Suppressor macrophage (primary cell): ENCODE results near the gene SLC19A3.
"Not testable (repeated sequence)": the region's sequence is repeated elsewhere in the genome, so short reads cannot be mapped to it uniquely, and the experiment has no call there.

Source experiments
- DNase-seq, 4 experiments: peaks; one replicate each; pipeline ENCODE4 v3.0.0-alpha.2; 2020 to 2022
- total RNA-seq, 17 experiments: gene quantifications; one replicate each; lab custom pipeline; 2026; ENCODE audit warnings: mixed read lengths in 6 of 17, inconsistent platforms in 3 of 17; lab: John Stamatoyannopoulos, UW

Gene SLC19A3
- 0 to 2.5 (median 0) reads per million in 17 experiments for total RNA-seq

DNA sequence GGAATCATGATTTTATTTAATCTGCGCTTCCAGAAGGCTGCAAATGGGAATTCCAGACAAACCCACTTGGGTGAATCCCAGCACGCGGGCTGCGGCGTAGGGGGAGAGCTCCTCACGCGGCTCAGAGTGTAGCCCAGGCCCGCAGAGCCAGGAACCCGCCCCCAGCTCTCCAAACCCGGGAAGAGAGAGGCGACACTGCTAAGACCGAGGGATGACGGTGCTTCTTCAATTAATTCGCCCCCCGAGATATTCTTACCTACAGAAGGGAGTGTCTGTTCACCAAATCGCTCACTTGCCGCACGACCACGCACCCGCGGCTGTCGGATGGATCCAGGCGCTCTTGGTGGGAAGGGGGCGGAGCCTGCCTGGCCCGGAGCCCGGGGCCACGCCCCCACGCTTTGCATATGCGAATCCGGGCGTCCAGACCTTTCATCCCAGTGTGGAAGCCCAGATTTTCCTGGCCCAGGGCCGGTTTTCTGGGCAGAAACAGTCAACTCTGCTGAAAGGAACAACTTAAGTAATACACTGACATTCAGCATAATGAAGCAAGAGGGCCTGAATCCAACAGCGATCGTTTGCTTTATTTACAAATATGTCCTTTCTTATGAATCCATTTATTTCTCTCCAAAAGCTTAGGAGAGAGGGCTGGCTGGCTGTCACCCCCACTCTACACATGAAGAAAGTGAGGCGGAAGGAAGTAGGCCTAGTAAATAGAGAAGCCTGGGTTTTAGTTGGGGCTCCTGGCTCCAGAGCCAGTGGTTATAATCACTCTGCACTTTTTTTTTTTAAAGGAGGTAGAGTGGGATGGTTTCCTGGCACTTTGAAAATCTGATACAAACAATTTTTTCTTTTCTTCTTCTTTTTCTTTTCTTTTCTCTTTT lies at the start of gene SLC19A3:
Gene SLC19A3, minus strand, starts transcription at position 342 of the 881 bp plus-strand sequence. CDS start 15,710 bp downstream, outside the sequence.
- peak; percentile 2 to 23 (median 10) for DNase-seq

DNA sequence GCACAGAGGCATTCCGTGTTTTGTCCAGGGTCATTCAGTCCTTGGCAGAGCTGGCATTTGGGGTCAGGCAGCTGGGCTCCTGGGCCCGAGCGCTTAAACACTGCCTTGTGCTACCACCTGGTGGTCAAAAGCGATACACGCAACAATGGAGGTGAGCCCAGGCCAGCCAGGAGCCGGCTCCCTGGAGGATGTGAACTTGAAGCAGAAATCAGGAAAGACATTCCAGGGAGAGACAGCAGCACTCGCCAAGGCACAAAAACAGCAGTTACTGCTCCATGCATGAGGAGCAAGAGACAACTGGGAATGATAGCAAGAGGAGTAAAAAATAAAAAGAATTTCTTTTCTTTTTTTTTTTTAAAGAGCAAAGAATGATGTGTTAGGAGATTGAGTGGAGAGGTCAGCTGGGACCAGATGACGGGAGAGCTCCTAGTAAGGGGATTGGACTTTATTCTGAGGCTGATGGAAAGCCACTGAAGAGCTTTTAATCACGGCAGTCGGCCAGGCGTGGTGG lies 48.6 kb upstream of the SLC19A3 start:
- peak; percentile 65 to 82 (median 80) for DNase-seq

DNA sequence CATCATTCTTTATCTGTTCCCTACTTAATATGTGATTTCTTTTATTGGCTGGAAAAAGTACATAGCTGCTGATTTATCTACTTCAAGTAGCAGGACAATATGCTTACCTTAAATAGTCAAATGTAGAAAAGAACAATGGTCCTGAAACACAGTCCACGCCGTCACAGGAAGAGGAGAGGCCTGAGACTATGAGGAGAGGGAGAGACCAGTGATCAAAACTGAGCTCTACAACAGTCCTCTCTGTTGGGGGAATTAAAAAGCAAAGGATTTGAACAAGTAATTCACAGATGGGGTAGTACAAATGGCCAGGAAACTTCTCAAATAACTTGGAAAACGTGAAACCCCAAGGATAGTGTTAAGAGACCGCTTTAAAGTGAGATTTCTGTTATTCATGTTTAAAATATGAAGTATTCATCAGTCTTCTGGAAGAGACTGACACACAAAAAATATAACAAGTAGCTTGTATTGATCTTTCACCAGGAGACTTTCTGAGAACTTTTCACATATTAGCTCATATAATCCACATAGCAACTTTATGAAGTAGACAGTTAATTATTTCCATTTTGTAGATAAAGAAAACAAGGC lies 48.1 kb upstream of the SLC19A3 start:
- DNase-seq, result no peak

DNA sequence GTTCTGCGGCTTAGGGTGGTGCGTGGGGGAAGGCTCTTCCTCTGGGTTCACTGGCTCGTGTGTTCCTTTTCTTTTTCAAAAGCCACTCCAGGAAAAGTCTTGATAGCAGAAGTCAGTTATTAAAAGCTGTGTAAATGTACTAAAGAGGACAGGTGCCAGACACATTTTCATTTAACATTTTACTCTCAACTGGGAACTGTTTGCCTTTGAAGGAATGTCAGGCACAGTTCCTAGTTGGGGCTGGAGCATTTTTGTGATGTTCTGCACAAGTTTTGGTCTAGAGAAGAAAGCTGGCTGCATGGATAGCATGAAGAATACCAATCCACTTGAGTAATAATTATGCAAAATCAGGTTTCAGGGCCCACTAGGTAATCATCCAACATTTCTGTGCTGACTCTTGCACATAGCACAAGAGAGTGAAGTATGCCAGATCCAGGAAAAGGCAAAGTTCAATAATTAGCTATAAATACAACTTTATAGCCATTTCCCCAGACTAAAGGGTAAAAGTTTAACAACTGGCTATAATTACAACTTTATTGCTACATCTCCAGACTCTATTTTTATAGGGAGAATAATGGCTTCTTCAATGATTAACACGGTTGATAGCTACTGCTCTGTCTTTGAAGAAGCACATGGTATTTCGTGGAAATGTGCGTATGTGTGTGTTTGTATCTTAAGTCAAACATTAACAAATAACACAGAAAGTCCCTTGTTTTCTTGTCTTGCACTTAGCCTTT lies 44.1 kb upstream of the SLC19A3 start:
- no peak for DNase-seq

DNA sequence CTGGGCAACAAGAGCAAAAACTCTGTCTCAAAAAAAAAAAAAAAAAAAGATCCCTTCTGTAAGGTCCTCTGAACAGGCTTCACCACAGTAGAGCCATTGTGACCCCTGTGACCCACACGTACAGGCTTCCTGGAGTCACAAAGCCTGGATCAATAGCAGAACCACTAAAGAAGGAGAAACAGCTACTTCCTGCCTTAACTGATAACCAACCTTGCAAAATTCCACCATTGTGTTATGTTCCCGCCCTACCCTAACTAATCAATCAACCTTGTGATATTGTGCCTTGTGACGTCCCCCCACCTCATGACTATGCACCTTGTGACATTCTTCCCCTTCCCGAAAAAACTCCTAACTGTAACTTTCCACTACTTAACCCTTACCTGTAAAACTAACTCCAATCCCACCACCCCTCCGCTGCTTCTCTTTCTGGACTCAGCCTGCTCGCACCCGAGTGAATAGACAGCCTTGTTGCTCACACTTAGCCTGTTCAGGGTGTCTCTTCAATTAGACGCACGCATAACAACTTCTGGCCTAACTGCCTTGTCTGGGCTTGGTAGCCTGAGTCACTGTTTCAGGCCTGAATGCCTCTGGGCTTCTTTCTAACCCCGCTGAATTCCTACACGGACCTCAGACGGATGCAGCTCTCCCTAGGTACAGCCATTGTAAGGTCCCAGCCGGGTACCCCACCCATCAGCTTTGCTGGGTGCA lies 41.7 kb upstream of the SLC19A3 start:
- no peak for DNase-seq

DNA sequence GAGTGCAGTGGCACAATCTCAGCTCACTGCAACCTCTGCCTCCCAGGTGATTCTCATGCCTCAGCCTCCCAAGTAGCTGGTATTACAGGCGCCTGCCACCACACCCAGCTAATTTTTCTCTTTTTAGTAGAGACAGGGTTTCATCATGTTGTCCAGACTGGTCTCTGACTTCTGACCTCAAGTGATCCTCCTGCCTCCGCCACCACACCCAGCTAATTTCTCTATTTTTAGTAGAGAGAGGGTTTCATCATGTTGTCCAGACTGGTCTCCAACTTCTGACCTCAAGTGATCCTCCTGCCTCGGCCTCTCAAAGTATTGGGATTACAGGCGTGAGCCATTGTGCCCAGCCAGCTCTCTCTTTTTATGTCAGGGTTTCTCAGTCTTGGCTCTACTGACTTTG lies 38.4 kb upstream of the SLC19A3 start:
- not testable (repeated sequence) for DNase-seq

DNA sequence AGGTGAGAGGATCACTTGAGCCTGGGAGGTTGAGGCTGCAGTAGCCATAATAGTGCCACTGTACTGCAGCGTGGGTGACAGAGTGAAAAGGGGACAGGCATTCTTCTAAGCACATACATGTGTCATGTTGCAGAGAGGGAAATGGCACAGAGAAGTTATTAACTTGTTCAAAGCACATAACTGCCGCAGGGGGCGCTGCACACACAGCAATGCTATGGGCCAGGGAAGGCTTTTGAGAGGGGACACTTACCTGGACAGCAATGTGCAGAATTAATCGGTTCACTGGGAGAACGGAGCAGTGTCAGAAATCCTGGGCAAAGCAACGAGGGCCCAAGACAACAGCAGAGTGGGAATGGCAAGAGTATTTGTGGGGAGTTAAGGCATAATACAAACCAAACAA lies 30.3 kb upstream of the SLC19A3 start:
- DNase-seq, result peak in 1 of 4 experiments; percentile 16

DNA sequence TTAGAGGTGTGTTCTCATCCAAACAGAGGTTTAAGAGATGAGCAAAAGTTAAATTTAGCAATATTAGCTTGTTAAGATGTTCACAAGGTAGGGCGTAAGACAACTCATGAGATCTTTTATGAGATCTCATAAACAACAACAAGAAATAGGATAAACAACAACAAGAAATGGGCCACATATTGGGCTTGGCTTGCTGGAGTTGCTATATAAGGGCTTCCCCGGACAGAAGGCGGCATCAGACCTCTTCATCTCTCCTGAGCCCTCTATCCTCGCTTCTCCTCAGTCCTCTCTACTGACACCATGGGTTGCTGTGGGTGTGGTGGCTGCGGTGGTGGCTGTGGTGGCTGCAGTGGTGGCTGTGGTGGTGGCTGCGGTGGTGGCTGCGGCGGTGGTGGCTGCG lies 27.8 kb upstream of the SLC19A3 start, which contains the start of gene SCYGR8:
Gene SCYGR8, plus strand, starts transcription at position 301 of the 400 bp plus-strand sequence. Its CDS starts 0 bp downstream, at position 301.
- no peak for DNase-seq

DNA sequence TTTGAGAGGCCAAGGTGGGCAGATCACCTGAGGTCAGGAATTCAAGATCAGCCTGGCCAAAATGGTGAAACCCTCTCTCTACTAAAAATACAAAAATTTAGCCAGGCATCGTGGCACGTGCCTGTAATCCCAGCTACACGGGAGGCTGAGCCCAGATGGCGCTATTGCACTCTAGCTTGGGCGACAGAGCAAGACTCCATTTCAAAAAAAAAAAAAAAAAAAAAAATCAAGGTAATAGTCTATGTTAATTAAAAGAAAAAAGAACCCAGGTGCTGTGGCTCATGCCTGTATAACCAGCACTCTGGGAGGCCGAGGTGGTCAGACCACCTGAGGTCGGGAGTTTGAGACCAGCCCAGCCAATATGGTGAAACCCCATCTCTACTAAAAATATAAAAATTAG lies 22.9 kb upstream of the SLC19A3 start:
- peak in 1 of 4 experiments; percentile 6 for DNase-seq

DNA sequence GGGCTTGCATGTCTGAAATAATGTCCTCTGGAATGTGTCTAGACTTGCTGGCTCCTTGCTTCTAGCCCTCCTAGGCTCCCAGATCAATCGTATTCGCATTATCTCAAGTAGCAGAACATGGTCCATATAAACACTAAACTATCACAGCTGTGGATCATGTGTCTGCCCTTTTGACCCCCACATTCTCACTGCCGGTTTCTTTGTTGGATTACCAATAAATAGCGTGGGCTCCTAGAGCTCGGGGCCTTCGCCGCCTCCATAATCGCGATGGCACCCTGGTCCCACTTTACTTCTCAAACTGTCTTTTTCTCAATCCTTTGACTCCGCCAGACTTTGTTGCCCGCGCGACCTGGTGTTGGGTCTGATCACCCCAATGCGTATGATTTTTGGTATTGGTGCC lies 21.5 kb upstream of the SLC19A3 start:
- no peak for DNase-seq

DNA sequence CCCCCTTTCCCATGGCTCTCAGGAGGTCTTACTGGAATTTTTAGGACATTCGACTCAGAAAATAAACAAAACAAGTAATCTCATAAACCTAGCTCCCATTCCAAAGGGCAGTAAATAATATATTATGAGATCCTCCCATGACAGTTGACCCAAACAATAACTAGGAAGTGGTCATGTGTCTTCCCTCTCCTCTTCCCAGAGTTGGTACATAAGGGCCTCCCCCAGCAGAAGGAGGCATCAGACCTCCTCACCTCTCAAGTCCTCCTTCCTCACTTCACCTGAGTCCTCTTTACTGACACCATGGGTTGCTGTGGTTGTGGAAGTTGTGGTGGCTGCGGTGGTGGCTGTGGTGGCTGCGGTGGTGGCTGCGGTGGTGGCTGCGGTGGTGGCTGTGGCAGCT lies 10.2 kb upstream of the SLC19A3 start, which contains the start of gene SCYGR7:
Gene SCYGR7, plus strand, starts transcription at position 301 of the 400 bp plus-strand sequence. Its CDS starts 0 bp downstream, at position 301.
- DNase-seq, result no peak

DNA sequence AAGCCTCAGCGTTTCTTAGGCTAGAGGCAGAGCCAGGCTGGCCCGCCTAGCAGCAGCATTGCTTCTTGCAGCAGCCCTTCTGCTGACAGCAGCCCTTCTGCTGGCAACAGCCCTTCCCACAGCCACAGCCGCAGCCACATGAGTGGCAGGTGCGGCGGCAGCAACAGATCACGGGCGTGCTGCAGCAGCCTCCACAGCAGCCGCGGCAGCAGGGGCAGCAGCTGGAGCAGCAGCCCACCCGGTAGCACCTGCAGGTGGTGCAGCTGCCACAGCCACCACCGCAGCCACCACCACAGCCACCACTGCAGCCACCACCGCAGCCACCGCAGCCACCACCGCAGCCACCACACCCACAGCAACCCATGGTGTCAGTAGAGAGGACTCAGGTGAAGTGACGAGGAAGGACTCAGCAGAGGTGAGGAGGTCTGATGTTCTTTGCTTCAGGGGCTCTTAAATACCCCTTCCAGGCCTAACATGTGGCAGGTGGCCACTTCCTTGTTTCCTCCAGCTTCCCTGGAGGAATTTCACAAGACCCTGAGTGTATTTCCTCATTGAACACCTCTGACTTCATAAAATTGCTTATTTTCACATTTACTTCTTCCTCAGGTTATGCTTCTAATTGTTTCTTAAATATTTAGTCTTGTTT lies 6.7 kb upstream of the SLC19A3 start, which contains the start of gene SCYGR6:
Gene SCYGR6, minus strand, starts transcription at position 364 of the 646 bp plus-strand sequence. Its CDS starts 0 bp downstream, at position 364.
- DNase-seq, result peak in 1 of 4 experiments; percentile 12

DNA sequence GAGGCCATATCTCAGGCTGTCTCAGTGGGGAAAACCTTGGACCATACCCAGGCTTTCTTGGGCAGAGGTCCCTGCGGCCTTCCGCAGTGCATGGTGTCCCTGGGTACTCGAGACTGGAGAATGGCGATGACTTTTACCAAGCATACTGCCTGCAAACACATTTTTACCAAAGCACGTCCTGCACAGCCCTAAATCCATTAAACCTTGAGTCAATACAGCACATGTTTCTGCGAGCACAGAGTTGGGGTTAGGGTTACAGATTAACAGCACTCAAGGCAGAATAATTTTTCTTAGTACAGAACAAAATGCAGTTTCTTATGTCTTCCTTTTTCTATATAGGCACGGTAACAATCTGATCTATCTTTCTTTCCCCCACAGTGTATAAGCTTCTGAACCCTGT lies 5.0 kb upstream of the SLC19A3 start:
- not testable (repeated sequence) for DNase-seq

DNA sequence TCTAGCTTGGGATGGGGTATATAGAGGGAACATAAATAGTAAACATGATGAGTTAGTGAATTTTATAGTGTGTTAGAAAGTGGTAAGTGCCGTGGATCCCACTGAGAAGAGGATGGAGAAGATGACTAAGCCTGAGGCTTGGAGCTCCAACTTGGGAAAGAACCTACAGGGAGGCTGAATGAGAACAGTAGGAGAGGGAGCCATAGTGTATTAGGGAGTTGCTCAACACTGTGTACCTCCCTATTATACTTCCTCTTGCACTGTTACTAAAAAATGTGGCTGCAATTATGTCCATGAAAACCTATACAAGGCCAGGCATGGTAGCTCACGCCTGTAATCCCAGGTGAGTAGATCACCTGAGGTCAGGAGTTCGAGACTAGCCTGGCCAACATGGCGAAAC lies 2.9 kb upstream of the SLC19A3 start:
- DNase-seq, result peak in 2 of 4 experiments; percentile 8 to 9

DNA sequence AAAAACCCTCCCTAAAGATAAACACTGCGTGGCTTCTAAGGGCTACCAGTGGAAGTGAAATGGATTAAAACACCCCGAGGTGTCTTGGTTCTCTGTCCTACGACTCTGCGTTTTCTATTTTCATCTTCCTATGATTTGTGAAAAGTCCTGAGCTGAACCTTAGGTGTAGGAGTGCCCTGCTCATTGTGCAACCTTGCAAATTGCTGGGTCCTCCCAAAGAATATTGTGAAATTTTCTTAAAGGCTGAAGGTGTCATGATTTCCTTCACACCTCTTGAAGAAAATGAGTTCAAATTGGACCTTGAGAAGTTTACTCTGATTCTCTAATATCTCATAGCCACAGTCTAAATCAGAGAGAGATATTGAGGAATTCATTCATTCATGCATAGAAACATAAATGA lies 1.8 kb upstream of the SLC19A3 start:
- DNase-seq, result peak in 2 of 4 experiments; percentile 5 to 17

DNA sequence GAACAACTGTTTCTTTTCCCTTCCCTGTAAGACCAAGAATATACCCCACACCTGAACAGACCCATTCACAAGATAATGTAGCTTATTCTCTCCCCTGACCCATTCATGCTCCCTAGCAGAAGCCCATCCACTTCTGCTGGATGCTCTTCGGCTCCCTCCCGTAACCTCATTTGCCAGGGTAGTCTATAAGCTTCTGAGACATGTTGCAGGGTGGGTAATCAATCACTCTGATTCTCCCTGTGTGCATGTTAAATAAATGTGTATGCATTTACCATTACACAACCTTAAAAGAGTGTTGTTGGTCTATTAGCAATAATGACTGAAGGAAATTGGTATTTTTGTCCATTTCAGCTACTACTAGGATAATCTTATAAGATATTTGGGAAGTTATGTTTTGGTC lies 1.3 kb downstream of the SLC19A3 start:
- no peak for DNase-seq

DNA sequence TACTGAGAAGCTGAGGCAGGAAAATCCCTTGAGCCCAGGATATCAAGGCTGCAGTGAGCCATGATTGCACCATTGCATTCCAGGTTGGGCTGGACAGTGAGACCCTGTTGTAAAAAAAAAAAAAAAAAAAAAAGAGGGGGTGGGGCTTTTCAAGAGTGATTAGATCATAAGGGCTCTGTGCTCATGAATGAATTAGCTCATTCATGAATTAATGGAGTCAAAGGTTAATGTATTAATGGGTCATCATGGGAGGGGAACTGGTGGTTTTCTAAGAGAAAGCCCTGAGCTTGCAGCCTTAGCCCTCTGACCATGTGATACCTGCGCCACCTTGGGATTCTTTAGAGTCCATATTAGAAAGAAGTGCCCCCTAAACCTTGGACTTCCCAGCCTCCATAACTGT lies 4.5 kb downstream of the SLC19A3 start:
- DNase-seq, result no peak

DNA sequence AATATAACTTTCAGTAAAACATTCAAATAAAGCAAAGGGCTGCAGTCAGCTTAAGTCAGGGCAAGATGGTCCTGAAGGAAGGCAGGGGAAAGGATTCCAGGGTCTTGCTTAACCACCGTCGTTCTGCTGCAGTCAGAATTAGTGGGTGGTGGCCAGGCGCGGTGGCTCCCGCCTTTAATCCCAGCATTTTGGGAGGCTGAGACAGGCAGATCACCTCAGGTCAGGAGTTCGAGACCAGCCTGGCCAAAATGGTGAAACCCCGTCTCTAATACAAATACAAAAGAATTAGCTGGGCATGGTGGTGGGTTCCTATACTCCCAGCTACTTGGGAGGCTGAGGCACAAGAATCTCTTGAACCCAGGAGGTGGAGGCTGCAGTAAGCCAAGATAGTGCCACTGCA lies 6.8 kb downstream of the SLC19A3 start:
- DNase-seq, result no peak

DNA sequence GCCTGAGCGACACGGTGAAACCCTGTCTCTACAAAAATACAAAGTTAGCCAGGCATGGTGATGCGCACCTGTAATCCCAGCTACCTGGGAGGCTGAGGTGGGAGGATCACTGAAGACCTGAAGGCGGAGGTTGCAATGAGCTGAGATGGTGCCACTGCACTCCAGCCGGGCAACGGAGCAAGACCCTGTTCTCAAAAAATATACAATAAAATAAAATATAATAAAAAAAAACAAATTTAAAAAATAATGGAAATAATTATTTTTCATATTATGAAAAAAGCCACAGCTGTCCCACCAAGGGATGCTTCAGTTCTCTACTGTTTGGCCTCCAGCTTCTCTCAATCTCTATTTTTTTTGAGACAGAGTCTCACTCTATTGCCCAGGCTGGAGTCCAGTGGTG lies 10.4 kb downstream of the SLC19A3 start:
- no peak for DNase-seq

DNA sequence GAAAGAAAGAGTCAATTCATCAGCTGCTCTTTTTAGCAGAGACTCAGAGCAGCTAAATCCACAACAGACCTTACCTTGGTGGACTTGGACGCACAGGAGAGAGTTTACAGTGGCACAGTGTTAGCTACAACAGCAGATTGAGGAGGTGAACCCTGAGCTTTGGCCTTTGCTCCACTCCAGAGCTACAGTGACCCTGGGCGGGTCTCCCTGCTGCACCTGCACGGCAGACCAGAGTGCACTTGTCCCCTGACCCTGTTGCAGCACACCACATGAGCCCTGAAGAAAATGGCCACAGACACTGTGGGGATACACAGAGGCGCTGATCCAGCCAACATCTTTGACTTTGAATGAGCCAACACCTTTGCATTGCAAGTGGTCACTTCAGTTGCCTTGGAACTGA lies 11.0 kb downstream of the SLC19A3 start:
- no peak for DNase-seq

DNA sequence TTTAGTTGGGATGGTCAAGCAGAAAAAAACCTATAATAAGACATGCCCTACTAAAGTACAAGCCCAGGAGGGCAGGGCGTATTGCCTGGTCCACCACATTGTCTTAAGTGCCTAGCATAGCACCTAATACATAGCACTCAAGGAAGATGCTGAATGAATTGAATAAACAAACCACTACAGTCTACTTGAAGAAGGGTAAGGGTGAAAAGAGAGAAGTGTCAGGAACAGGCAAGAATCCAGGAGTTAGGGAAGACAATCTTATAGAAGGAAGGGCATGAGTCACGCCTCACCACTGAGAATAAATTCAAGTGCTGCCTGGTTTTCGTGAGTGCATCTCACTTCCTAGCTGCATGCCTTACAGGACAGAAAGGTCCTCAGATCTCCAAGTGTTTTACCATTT lies 13.9 kb downstream of the SLC19A3 start:
- DNase-seq, result no peak
